Endothelial cell of umbilical vein (primary cell): ENCODE results near the gene ABI3BP. TPM values are rescaled to one million over a fixed set of nuclear protein-coding genes. Genes with fewer than 3 reads are reported as not detected.

Experiments used
- BruUV-seq: library from RNA; stranded (reverse); fragments of 400-500 nt; replicated peaks from 2 replicates; lab custom pipeline; 2021; lab: Mats Ljungman, UMichigan
- CTCF ChIA-PET: fragments of 300-600, 350-600 bp; sonication (Branson Sonifier 250); formaldehyde crosslinking; loops from one replicate; lab custom pipeline; 2021; ENCODE audit warnings: antibody characterized with exemption, inconsistent platforms; lab: Charles Lee
- POLR2A ChIA-PET: fragments of 300-600, 350-600 bp; sonication (Branson Sonifier 250); formaldehyde crosslinking; loops from one replicate; lab custom pipeline; 2021; ENCODE audit warnings: antibody characterized with exemption, inconsistent platforms; lab: Charles Lee
- DNase-seq: peaks from one replicate; pipeline ENCODE4 v3.0.0-alpha.2; 2011; ENCODE audit warnings: low read depth, low spot score
- FAIRE-seq: peaks from 2 replicates; lab custom pipeline; 2011; peaks lifted over from hg19 to GRCh38; lab: Jason Lieb, UNC
- H2AFZ ChIP-seq: 2 replicates; pipeline ENCODE4 v1.6.0; 2012; ENCODE audit warnings: low read depth, low read length, control low read depth, inconsistent platforms
- H3K27ac ChIP-seq: 2 replicates; pipeline ENCODE4 v1.5.1; 2011; ENCODE audit warnings: low read depth, mild to moderate bottlenecking, control low read depth, low read length, moderate library complexity; ENCODE audit not compliant: insufficient read depth
- H3K27me3 ChIP-seq, 2 experiments: 2 replicates each; pipeline versions ENCODE4 v1.6.0 to v1.6.1; 2011; ENCODE audit warnings: low read length in 2 of 2, mixed read lengths in 1 of 2; ENCODE audit not compliant: control insufficient read depth in 2 of 2, insufficient read depth in 2 of 2
- H3K36me3 ChIP-seq, 2 experiments: 2 replicates in 1 of 2; 3 replicates in 1 of 2; pipeline ENCODE4 v1.5.1; 2011; ENCODE audit warnings: low read length in 2 of 2, mild to moderate bottlenecking in 1 of 2, moderate library complexity in 1 of 2; ENCODE audit not compliant: control insufficient read depth in 2 of 2, insufficient read depth in 2 of 2; ENCODE audit errors: extremely low read depth in 1 of 2
- H3K4me1 ChIP-seq: 3 replicates; pipeline ENCODE4 v1.5.1; 2011; ENCODE audit warnings: mild to moderate bottlenecking, low read length; ENCODE audit not compliant: control insufficient read depth, insufficient read depth; ENCODE audit errors: extremely low read depth
- H3K4me2 ChIP-seq: 2 replicates; pipeline ENCODE4 v1.6.1; 2011; ENCODE audit warnings: low read length, control low read depth, mixed read lengths; ENCODE audit not compliant: insufficient read depth
- H3K4me3 ChIP-seq, 3 experiments: fragments of 200-600 bp in 1 of 3; sonication (generic), shearing (Covaris generic) in 1 of 3; replicated peaks in 1 of 3; 2 replicates each; pipeline ENCODE4 v1.5.1; 2011 to 2016; ENCODE audit warnings: control low read depth in 3 of 3, low read length in 3 of 3, mild to moderate bottlenecking in 2 of 3, inconsistent platforms in 1 of 3, low read depth in 1 of 3, moderate library complexity in 1 of 3; ENCODE audit not compliant: insufficient read depth in 1 of 3
- H3K79me2 ChIP-seq: 2 replicates; pipeline ENCODE4 v1.6.0; 2012; ENCODE audit warnings: low read length, inconsistent platforms; ENCODE audit not compliant: control insufficient read depth, insufficient read depth
- H3K9ac ChIP-seq: replicated peaks from 2 replicates; pipeline ENCODE3; 2011; ENCODE audit warnings: low read length, control low read depth; ENCODE audit not compliant: insufficient read depth; ENCODE audit errors: extremely low read depth
- H3K9me1 ChIP-seq: replicated peaks from 3 replicates; pipeline ENCODE4 v1.6.0; 2011; ENCODE audit warnings: mild to moderate bottlenecking, low read length; ENCODE audit not compliant: control insufficient read depth, insufficient read depth; ENCODE audit errors: extremely low read depth
- H3K9me3 ChIP-seq: replicated peaks from 2 replicates; pipeline ENCODE4 v1.5.1; 2012; ENCODE audit warnings: low read length, inconsistent platforms; ENCODE audit not compliant: control insufficient read depth, insufficient read depth
- H4K20me1 ChIP-seq: replicated peaks from 2 replicates; pipeline ENCODE3; 2011; ENCODE audit warnings: mild to moderate bottlenecking, low read length; ENCODE audit not compliant: control insufficient read depth, insufficient read depth; ENCODE audit errors: extremely low read depth
- CTCF ChIP-seq, 2 donors: IDR thresholded peaks; 1 replicate in 1 of 2; 2 replicates in 1 of 2; pipeline ENCODE4 v1.5.1; 2011; ENCODE audit warnings: low read length in 2 of 2, mild to moderate bottlenecking in 2 of 2, moderate library complexity in 2 of 2, control low read depth in 1 of 2, inconsistent platforms in 1 of 2, low read depth in 1 of 2; ENCODE audit not compliant: insufficient read depth in 1 of 2; ENCODE audit errors: extremely low read depth in 1 of 2
- EZH2 ChIP-seq: IDR thresholded peaks from 2 replicates; pipeline ENCODE4 v1.6.1; 2012; ENCODE audit warnings: borderline replicate concordance, low read depth, mild to moderate bottlenecking, moderate library complexity, low read length, inconsistent platforms; ENCODE audit not compliant: severe bottlenecking
- FOS ChIP-seq: IDR thresholded peaks from 2 replicates; pipeline ENCODE4 v1.6.1; 2011; ENCODE audit warnings: mild to moderate bottlenecking, low read length, moderate library complexity, borderline replicate concordance; ENCODE audit not compliant: insufficient read depth
- GATA2 ChIP-seq: IDR thresholded peaks from 2 replicates; pipeline ENCODE4 v1.7.0; 2011; ENCODE audit warnings: low read depth, mild to moderate bottlenecking, moderate library complexity, mixed read lengths, low read length; ENCODE audit not compliant: insufficient read length, insufficient read depth
- JUN ChIP-seq: IDR thresholded peaks from 2 replicates; pipeline ENCODE4 v1.6.1; 2011; ENCODE audit warnings: borderline replicate concordance, low read depth; ENCODE audit not compliant: insufficient read length, insufficient read depth
- MYC ChIP-seq: IDR thresholded peaks from one replicate; pipeline ENCODE4 v1.6.1; 2011; ENCODE audit warnings: mild to moderate bottlenecking, low read depth, low read length
- POLR2A ChIP-seq: IDR thresholded peaks from 2 replicates; pipeline ENCODE4 v1.6.1; 2012; ENCODE audit warnings: low read depth, mild to moderate bottlenecking, control low read depth, low read length
- POLR2AphosphoS5 ChIP-seq: IDR thresholded peaks from 2 replicates; pipeline ENCODE4 v1.6.1; 2012; ENCODE audit warnings: low read depth, mild to moderate bottlenecking, control low read depth, low read length, moderate library complexity; ENCODE audit not compliant: insufficient read depth
- dilution Hi-C: fragments of 300-500 bp; cut with MboI; formaldehyde crosslinking; loops from one replicate; pipeline ENCODE4 v1.15.0; 2019; ENCODE audit warnings: low sequenced_read_pairs; ENCODE audit not compliant: extremely low pct_ligation_motif_present
- intact Hi-C: fragments of 100-400 bp; cut with micrococcal nuclease; formaldehyde crosslinking; loops from one replicate; pipeline ENCODE4 v1.10.0; 2022
- polyA plus RNA-seq, 4 experiments: library from polyadenylated mRNA; depleted of rRNA in 3 of 4; stranded (reverse) in 3 of 4; unstranded in 1 of 4; fragments of >200 nt; gene quantifications; 2 replicates each; pipeline versions ENCODE4 v1.2.1 to v1.2.3, GENCODE V29; 2011 to 2012; ENCODE audit warnings: missing spikeins in 1 of 4
- total RNA-seq: library from RNA; stranded (reverse); gene quantifications from 2 replicates; pipeline ENCODE4 v1.2.3, GENCODE V29; 2021
- TF ChIP-seq, protein P1 (sequence below): IDR thresholded peaks from 2 replicates; pipeline ENCODE4 v1.6.1; 2011; ENCODE audit not compliant: insufficient read depth, insufficient read length

ABI3BP gene
- total and polyA plus RNA-seq, 2 donors (not counting 3 experiments of a cell fraction or from before 2014, with no cell fraction given), result 78.1 to 106 TPM

GRCh38 chr3:100803711-100804110 is 189.5 kb downstream of the ABI3BP start:
- ChIA-PET CTCF (interaction anchor here (0.7 to 1.6 kb wide), 2 partner anchors 296 to 392 kb away, joined by 3 read pairs; no protein-coding TSS in a partner anchor), POLR2A (interaction anchor here (0.5 kb wide), 1 partner anchor 16 kb away, joined by 4 read pairs; no protein-coding TSS in a partner anchor)
- no peak overlapping the region for H3K9ac ChIP-seq
- no peaks in the 10 kb centered on the region for H3K36me3 ChIP-seq
- no peaks in the 10 kb centered on the region for H3K79me2 ChIP-seq
- BruUV-seq, result no TSS peak
- FAIRE-seq (no peak), DNase-seq (no peak)
- H4K20me1 ChIP-seq, result no peaks in the 10 kb centered on the region
- no peaks in the 10 kb centered on the region for H3K9me3 ChIP-seq
- H3K9me1 ChIP-seq, result no peaks in the 10 kb centered on the region
- H3K4me2 ChIP-seq, result no peak overlapping the region
- H3K4me3 ChIP-seq, result no peak overlapping the region
- H3K27me3 ChIP-seq, result no peaks in the 10 kb centered on the region
- dilution Hi-C loops, result no loop called here
- H3K4me1 ChIP-seq, result no peaks in the 10 kb centered on the region
- TF ChIP-seq FOS (no peak), EZH2 (no peak), MYC (no peak), JUN (no peak), GATA2 (no peak), CTCF (IDR thresholded peaks at IDR 0.05; ENCODE audit: extremely low read depth in 1 of 2, insufficient read depth in 1 of 2, low read depth in 1 of 2, low read length in 2 of 2) (no peak), POLR2AphosphoS5 (no peak), POLR2A (no peak)
- TF ChIP-seq, protein P1, sequence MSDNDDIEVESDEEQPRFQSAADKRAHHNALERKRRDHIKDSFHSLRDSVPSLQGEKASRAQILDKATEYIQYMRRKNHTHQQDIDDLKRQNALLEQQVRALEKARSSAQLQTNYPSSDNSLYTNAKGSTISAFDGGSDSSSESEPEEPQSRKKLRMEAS, result no peak
- H2AFZ ChIP-seq, result no peak overlapping the region
- intact Hi-C loops, result no loop called here
- H3K27ac ChIP-seq, result no peak overlapping the region
